Endothelial cell of umbilical vein (primary cell): ENCODE data around the gene EXD3. TPM values are rescaled to one million over a fixed set of nuclear protein-coding genes. Genes with fewer than 3 reads are reported as not detected.

Experiments used
- BruUV-seq: library from RNA; stranded (reverse); fragments of 400-500 nt; replicated peaks from 2 replicates; lab custom pipeline; 2021; lab: Mats Ljungman, UMichigan
- CTCF ChIA-PET: fragments of 300-600, 350-600 bp; sonication (Branson Sonifier 250); formaldehyde crosslinking; loops from one replicate; lab custom pipeline; 2021; ENCODE audit warnings: antibody characterized with exemption, inconsistent platforms; lab: Charles Lee
- POLR2A ChIA-PET: fragments of 300-600, 350-600 bp; sonication (Branson Sonifier 250); formaldehyde crosslinking; loops from one replicate; lab custom pipeline; 2021; ENCODE audit warnings: antibody characterized with exemption, inconsistent platforms; lab: Charles Lee
- DNase-seq: peaks from one replicate; pipeline ENCODE4 v3.0.0-alpha.2; 2011; ENCODE audit warnings: low read depth, low spot score
- FAIRE-seq: peaks from 2 replicates; lab custom pipeline; 2011; peaks lifted over from hg19 to GRCh38; lab: Jason Lieb, UNC
- H2AFZ ChIP-seq: 2 replicates; pipeline ENCODE4 v1.6.0; 2012; ENCODE audit warnings: low read depth, low read length, control low read depth, inconsistent platforms
- H3K27ac ChIP-seq: 2 replicates; pipeline ENCODE4 v1.5.1; 2011; ENCODE audit warnings: low read depth, mild to moderate bottlenecking, control low read depth, low read length, moderate library complexity; ENCODE audit not compliant: insufficient read depth
- H3K27me3 ChIP-seq, 2 experiments: 2 replicates each; pipeline versions ENCODE4 v1.6.0 to v1.6.1; 2011; ENCODE audit warnings: low read length in 2 of 2, mixed read lengths in 1 of 2; ENCODE audit not compliant: control insufficient read depth in 2 of 2, insufficient read depth in 2 of 2
- H3K36me3 ChIP-seq, 2 experiments: 2 replicates in 1 of 2; 3 replicates in 1 of 2; pipeline ENCODE4 v1.5.1; 2011; ENCODE audit warnings: low read length in 2 of 2, mild to moderate bottlenecking in 1 of 2, moderate library complexity in 1 of 2; ENCODE audit not compliant: control insufficient read depth in 2 of 2, insufficient read depth in 2 of 2; ENCODE audit errors: extremely low read depth in 1 of 2
- H3K4me1 ChIP-seq: 3 replicates; pipeline ENCODE4 v1.5.1; 2011; ENCODE audit warnings: mild to moderate bottlenecking, low read length; ENCODE audit not compliant: control insufficient read depth, insufficient read depth; ENCODE audit errors: extremely low read depth
- H3K4me2 ChIP-seq: 2 replicates; pipeline ENCODE4 v1.6.1; 2011; ENCODE audit warnings: low read length, control low read depth, mixed read lengths; ENCODE audit not compliant: insufficient read depth
- H3K4me3 ChIP-seq, 3 experiments: fragments of 200-600 bp in 1 of 3; sonication (generic), shearing (Covaris generic) in 1 of 3; replicated peaks in 1 of 3; 2 replicates each; pipeline ENCODE4 v1.5.1; 2011 to 2016; ENCODE audit warnings: control low read depth in 3 of 3, low read length in 3 of 3, mild to moderate bottlenecking in 2 of 3, inconsistent platforms in 1 of 3, low read depth in 1 of 3, moderate library complexity in 1 of 3; ENCODE audit not compliant: insufficient read depth in 1 of 3
- H3K79me2 ChIP-seq: 2 replicates; pipeline ENCODE4 v1.6.0; 2012; ENCODE audit warnings: low read length, inconsistent platforms; ENCODE audit not compliant: control insufficient read depth, insufficient read depth
- H3K9ac ChIP-seq: replicated peaks from 2 replicates; pipeline ENCODE3; 2011; ENCODE audit warnings: low read length, control low read depth; ENCODE audit not compliant: insufficient read depth; ENCODE audit errors: extremely low read depth
- H3K9me1 ChIP-seq: replicated peaks from 3 replicates; pipeline ENCODE4 v1.6.0; 2011; ENCODE audit warnings: mild to moderate bottlenecking, low read length; ENCODE audit not compliant: control insufficient read depth, insufficient read depth; ENCODE audit errors: extremely low read depth
- H3K9me3 ChIP-seq: replicated peaks from 2 replicates; pipeline ENCODE4 v1.5.1; 2012; ENCODE audit warnings: low read length, inconsistent platforms; ENCODE audit not compliant: control insufficient read depth, insufficient read depth
- H4K20me1 ChIP-seq: replicated peaks from 2 replicates; pipeline ENCODE3; 2011; ENCODE audit warnings: mild to moderate bottlenecking, low read length; ENCODE audit not compliant: control insufficient read depth, insufficient read depth; ENCODE audit errors: extremely low read depth
- FOS ChIP-seq: IDR thresholded peaks from 2 replicates; pipeline ENCODE4 v1.6.1; 2011; ENCODE audit warnings: mild to moderate bottlenecking, low read length, moderate library complexity, borderline replicate concordance; ENCODE audit not compliant: insufficient read depth
- GATA2 ChIP-seq: IDR thresholded peaks from 2 replicates; pipeline ENCODE4 v1.7.0; 2011; ENCODE audit warnings: low read depth, mild to moderate bottlenecking, moderate library complexity, mixed read lengths, low read length; ENCODE audit not compliant: insufficient read length, insufficient read depth
- JUN ChIP-seq: IDR thresholded peaks from 2 replicates; pipeline ENCODE4 v1.6.1; 2011; ENCODE audit warnings: borderline replicate concordance, low read depth; ENCODE audit not compliant: insufficient read length, insufficient read depth
- MYC ChIP-seq: IDR thresholded peaks from one replicate; pipeline ENCODE4 v1.6.1; 2011; ENCODE audit warnings: mild to moderate bottlenecking, low read depth, low read length
- POLR2AphosphoS5 ChIP-seq: IDR thresholded peaks from 2 replicates; pipeline ENCODE4 v1.6.1; 2012; ENCODE audit warnings: low read depth, mild to moderate bottlenecking, control low read depth, low read length, moderate library complexity; ENCODE audit not compliant: insufficient read depth
- dilution Hi-C: fragments of 300-500 bp; cut with MboI; formaldehyde crosslinking; loops from one replicate; pipeline ENCODE4 v1.15.0; 2019; ENCODE audit warnings: low sequenced_read_pairs; ENCODE audit not compliant: extremely low pct_ligation_motif_present
- intact Hi-C: fragments of 100-400 bp; cut with micrococcal nuclease; formaldehyde crosslinking; loops from one replicate; pipeline ENCODE4 v1.10.0; 2022
- polyA plus RNA-seq, 4 experiments: library from polyadenylated mRNA; depleted of rRNA in 3 of 4; stranded (reverse) in 3 of 4; unstranded in 1 of 4; fragments of >200 nt; gene quantifications; 2 replicates each; pipeline versions ENCODE4 v1.2.1 to v1.2.3, GENCODE V29; 2011 to 2012; ENCODE audit warnings: missing spikeins in 1 of 4
- total RNA-seq: library from RNA; stranded (reverse); gene quantifications from 2 replicates; pipeline ENCODE4 v1.2.3, GENCODE V29; 2021
- TF ChIP-seq, protein P1 (sequence below), 2 donors: IDR thresholded peaks; 1 replicate in 1 of 2; 2 replicates in 1 of 2; pipeline ENCODE4 v1.5.1; 2011; ENCODE audit warnings: low read length in 2 of 2, mild to moderate bottlenecking in 2 of 2, moderate library complexity in 2 of 2, control low read depth in 1 of 2, inconsistent platforms in 1 of 2, low read depth in 1 of 2; ENCODE audit not compliant: insufficient read depth in 1 of 2; ENCODE audit errors: extremely low read depth in 1 of 2
- TF ChIP-seq, protein P2 (sequence below): IDR thresholded peaks from 2 replicates; pipeline ENCODE4 v1.6.1; 2011; ENCODE audit not compliant: insufficient read depth, insufficient read length

The EXD3 gene
- total and polyA plus RNA-seq, 2 donors (not counting 3 experiments of a cell fraction or from before 2014, with no cell fraction given), result 17.7 to 30.3 TPM

DNA sequence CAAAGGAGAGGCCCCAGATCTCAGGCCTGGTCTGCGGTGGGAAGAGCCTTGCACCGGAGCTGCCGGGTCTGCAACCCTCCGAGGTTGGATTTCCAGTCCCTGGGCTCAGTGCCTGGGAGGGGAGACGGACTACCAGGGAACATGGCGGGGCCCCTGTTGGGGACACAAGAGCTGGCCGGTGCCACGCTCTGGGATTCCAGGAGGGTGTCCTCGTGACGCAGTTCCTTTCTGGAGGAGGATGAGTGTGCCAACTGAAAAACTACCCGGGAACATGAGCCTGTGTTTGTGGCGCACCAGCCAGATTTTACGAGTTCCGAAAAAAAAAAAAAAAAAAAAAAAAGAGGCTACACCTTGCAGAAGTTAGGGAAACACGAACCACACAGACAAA, 129.9 kb downstream of the EXD3 start:
- ChIA-PET POLR2A (no interaction called here), CTCF (interaction anchor here (0.6 to 1.8 kb wide), 4 partner anchors 9 to 130 kb away, joined by 3 to 12 read pairs (median 4); partner anchors contain the start of genes EXD3, NOXA1, NRARP and TOR4A)
- TF ChIP-seq, protein P1, sequence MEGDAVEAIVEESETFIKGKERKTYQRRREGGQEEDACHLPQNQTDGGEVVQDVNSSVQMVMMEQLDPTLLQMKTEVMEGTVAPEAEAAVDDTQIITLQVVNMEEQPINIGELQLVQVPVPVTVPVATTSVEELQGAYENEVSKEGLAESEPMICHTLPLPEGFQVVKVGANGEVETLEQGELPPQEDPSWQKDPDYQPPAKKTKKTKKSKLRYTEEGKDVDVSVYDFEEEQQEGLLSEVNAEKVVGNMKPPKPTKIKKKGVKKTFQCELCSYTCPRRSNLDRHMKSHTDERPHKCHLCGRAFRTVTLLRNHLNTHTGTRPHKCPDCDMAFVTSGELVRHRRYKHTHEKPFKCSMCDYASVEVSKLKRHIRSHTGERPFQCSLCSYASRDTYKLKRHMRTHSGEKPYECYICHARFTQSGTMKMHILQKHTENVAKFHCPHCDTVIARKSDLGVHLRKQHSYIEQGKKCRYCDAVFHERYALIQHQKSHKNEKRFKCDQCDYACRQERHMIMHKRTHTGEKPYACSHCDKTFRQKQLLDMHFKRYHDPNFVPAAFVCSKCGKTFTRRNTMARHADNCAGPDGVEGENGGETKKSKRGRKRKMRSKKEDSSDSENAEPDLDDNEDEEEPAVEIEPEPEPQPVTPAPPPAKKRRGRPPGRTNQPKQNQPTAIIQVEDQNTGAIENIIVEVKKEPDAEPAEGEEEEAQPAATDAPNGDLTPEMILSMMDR (IDR thresholded peaks at IDR 0.05; ENCODE audit: extremely low read depth in 1 of 2, insufficient read depth in 1 of 2, low read depth in 1 of 2, low read length in 2 of 2), result no peak
- TF ChIP-seq POLR2AphosphoS5 (no peak), FOS (no peak), JUN (no peak)
- FAIRE-seq (no peak), DNase-seq (no peak)
- no peak overlapping the region for H3K4me2 ChIP-seq
- BruUV-seq, result no TSS peak
- no peak overlapping the region for H3K9ac ChIP-seq
- no peaks in the 10 kb centered on the region for H3K27me3 ChIP-seq
- H3K27ac ChIP-seq, result no peak overlapping the region
- H2AFZ ChIP-seq, result no peak overlapping the region
- intact Hi-C loops, result no loop called here
- no peaks in the 10 kb centered on the region for H3K9me1 ChIP-seq
- dilution Hi-C loops, result no loop called here
- no peaks in the 10 kb centered on the region for H4K20me1 ChIP-seq
- no peak overlapping the region for H3K4me3 ChIP-seq
- no peaks in the 10 kb centered on the region for H3K79me2 ChIP-seq
- peaks cover 24% of the 10 kb centered on the region for H3K4me1 ChIP-seq
- no peaks in the 10 kb centered on the region for H3K36me3 ChIP-seq
- no peaks in the 10 kb centered on the region for H3K9me3 ChIP-seq

DNA sequence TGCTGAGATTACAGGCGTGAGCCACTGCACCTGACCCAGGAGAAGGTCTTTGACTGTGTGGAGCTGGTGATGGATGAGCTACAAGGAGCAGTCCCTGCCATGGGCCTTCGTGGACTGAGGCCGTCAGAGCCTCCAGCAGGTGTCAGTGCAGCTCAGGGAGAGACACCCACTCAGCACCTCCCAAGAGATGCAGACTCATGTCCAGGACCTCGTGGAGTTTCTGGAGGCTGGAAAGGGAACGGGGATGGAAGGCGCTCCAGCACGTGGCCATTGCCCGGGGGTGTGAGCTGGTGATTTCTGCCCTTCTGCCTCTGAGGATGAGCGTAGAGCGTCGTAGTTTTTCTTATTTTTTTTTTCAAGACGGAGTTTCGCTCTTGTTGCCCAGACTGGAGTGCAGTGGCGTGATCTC, 136.0 kb downstream of the EXD3 start:
- peak; percentile 87 for FAIRE-seq

More for the DNA sequence above, 136.0 kb downstream of the EXD3 start:
- no peak overlapping the region for H3K27ac ChIP-seq
- no peaks in the 10 kb centered on the region for H3K79me2 ChIP-seq
- H3K4me3 ChIP-seq, result no peak overlapping the region
- BruUV-seq, result no TSS peak
- DNase-seq, result peak; percentile 79
- no peaks in the 10 kb centered on the region for H4K20me1 ChIP-seq
- intact Hi-C loops (loop anchor here (1.0 kb wide), 2 partner anchors 158 to 239 kb away; no protein-coding TSS in a partner anchor), dilution Hi-C loops (no loop called here)
- CTCF ChIA-PET, result interaction anchor here (0.6 to 1.9 kb wide), 32 partner anchors 9 to 265 kb away, joined by 3 to 42 read pairs (median 5); partner anchors contain the start of genes ENTPD8, EXD3, MRPL41 and NOXA1
- H3K9me3 ChIP-seq, result no peaks in the 10 kb centered on the region
- H3K4me2 ChIP-seq, result no peak overlapping the region
- H3K9me1 ChIP-seq, result no peaks in the 10 kb centered on the region
- H3K4me1 ChIP-seq, result peaks cover 4% of the 10 kb centered on the region
- no peaks in the 10 kb centered on the region for H3K27me3 ChIP-seq
- no peak overlapping the region for H2AFZ ChIP-seq
- POLR2A ChIA-PET, result interaction anchor here (0.7 to 1.1 kb wide), 2 partner anchors 10 to 15 kb away, joined by 4 to 5 read pairs; partner anchors contain the start of genes NRARP and TOR4A
- no peak overlapping the region for H3K9ac ChIP-seq
- TF ChIP-seq, protein P2, sequence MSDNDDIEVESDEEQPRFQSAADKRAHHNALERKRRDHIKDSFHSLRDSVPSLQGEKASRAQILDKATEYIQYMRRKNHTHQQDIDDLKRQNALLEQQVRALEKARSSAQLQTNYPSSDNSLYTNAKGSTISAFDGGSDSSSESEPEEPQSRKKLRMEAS, result peak; percentile 77
- TF ChIP-seq, protein P1 (IDR thresholded peaks at IDR 0.05; ENCODE audit: extremely low read depth in 1 of 2, insufficient read depth in 1 of 2, low read depth in 1 of 2, low read length in 2 of 2), result peak; percentile 65 to 86
- TF ChIP-seq GATA2 (no peak), MYC (no peak)
- H3K36me3 ChIP-seq, result no peaks in the 10 kb centered on the region
